Stimulated activated effector memory CD8-positive, alpha-beta T cell treated with anti-CD3 and anti-CD28 coated beads, Interleukin-12 subunit alpha, Interleukin-12 subunit beta, amount 100 ng/mL, for 72 hours (primary cell): ENCODE measurements around the gene CRYBB3.
"Not testable (repeated sequence)": the region's sequence is repeated elsewhere in the genome, so short reads cannot be mapped to it uniquely, and the experiment has no call there.

Experiments used
- ATAC-seq: fragments of 150-1000 bp; cut with Tn5 transposase; 2 replicates; pipeline ENCODE4 v1.10.0; 2021
- DNase-seq, 2 donors: peaks; one replicate each; pipeline ENCODE4 v3.0.0; 2021 to 2022; ENCODE audit warnings: low spot score in 2 of 2
- H3K27ac Mint-ChIP-seq: one replicate; pipeline ENCODE4 v1.8.0; 2022; ENCODE audit warnings: mild to moderate bottlenecking, mixed read lengths
- H3K36me3 Mint-ChIP-seq: one replicate; pipeline ENCODE4 v1.8.0; 2022; ENCODE audit warnings: mild to moderate bottlenecking, mixed read lengths
- H3K4me1 Mint-ChIP-seq: one replicate; pipeline ENCODE4 v1.8.0; 2022; ENCODE audit warnings: mixed read lengths
- H3K4me3 Mint-ChIP-seq: one replicate; pipeline ENCODE4 v1.8.0; 2022; ENCODE audit warnings: mild to moderate bottlenecking, mixed read lengths
- H3K9me3 Mint-ChIP-seq: one replicate; pipeline ENCODE4 v1.8.0; 2022; ENCODE audit warnings: mixed read lengths

Gene CRYBB3

GRCh38 chr22:25187469-25187868 lies 12.2 kb upstream of the CRYBB3 start:
- Mint-ChIP-seq H3K27ac (no peak overlapping the region), H3K4me1 (no peaks in the 10 kb centered on the region), H3K9me3 (no peaks in the 10 kb centered on the region), H3K4me3 (no peak overlapping the region), H3K36me3 (peaks cover 7% of the 10 kb centered on the region)
- DNase-seq: no peak
- ATAC-seq: no peak

DNA sequence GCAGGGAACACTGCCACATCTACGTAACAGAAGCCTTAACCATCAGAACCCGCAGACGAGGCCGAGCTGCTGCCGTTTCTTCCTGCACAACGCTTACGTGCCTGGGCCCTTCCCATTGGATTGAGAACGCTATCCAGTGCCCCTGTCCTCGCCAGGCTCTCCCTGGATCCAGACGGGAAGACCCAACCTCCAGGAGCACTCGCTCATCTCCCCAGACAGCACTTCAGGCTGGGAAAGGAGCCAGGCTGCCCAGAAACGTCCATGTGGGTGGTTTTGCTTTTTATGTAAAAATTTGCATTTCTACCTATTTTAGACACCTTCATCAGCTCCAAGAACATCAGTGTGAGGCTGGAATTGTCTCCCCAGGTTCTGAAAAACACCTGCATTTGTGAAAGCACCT lies 7.3 kb upstream of the CRYBB3 start:
- no peak for DNase-seq
- H3K9me3 Mint-ChIP-seq: no peaks in the 10 kb centered on the region
- no peak overlapping the region for H3K4me3 Mint-ChIP-seq
- H3K36me3 Mint-ChIP-seq: no peaks in the 10 kb centered on the region
- no peaks in the 10 kb centered on the region for H3K4me1 Mint-ChIP-seq
- no peak overlapping the region for H3K27ac Mint-ChIP-seq
- ATAC-seq: no peak

GRCh38 chr22:25193130-25193529 lies 6.5 kb upstream of the CRYBB3 start:
- ATAC-seq (no peak), DNase-seq (no peak)
- H3K36me3 Mint-ChIP-seq: no peaks in the 10 kb centered on the region
- H3K9me3 Mint-ChIP-seq: no peaks in the 10 kb centered on the region
- H3K4me1 Mint-ChIP-seq: no peaks in the 10 kb centered on the region
- no peak overlapping the region for H3K4me3 Mint-ChIP-seq
- H3K27ac Mint-ChIP-seq: no peak overlapping the region

GRCh38 chr22:25193548-25193947 lies 6.1 kb upstream of the CRYBB3 start:
- no peaks in the 10 kb centered on the region for H3K4me1 Mint-ChIP-seq
- no peaks in the 10 kb centered on the region for H3K9me3 Mint-ChIP-seq
- no peak overlapping the region for H3K4me3 Mint-ChIP-seq
- no peak for ATAC-seq
- no peak for DNase-seq
- H3K36me3 Mint-ChIP-seq: no peaks in the 10 kb centered on the region
- H3K27ac Mint-ChIP-seq: no peak overlapping the region

GRCh38 chr22:25196326-25196725 lies 3.3 kb upstream of the CRYBB3 start:
- Mint-ChIP-seq H3K27ac (no peak overlapping the region), H3K36me3 (no peaks in the 10 kb centered on the region), H3K4me1 (no peaks in the 10 kb centered on the region), H3K4me3 (no peak overlapping the region), H3K9me3 (no peaks in the 10 kb centered on the region)
- ATAC-seq: no peak
- no peak for DNase-seq

GRCh38 chr22:25197340-25197739 lies 2.3 kb upstream of the CRYBB3 start:
- no peak overlapping the region for H3K4me3 Mint-ChIP-seq
- ATAC-seq (no peak), DNase-seq (no peak)
- H3K36me3 Mint-ChIP-seq: no peaks in the 10 kb centered on the region
- peaks cover 4% of the 10 kb centered on the region for H3K4me1 Mint-ChIP-seq
- H3K27ac Mint-ChIP-seq: no peak overlapping the region
- H3K9me3 Mint-ChIP-seq: no peaks in the 10 kb centered on the region

GRCh38 chr22:25200967-25201366 lies 1.3 kb downstream of the CRYBB3 start:
- Mint-ChIP-seq H3K27ac (no peak overlapping the region), H3K9me3 (no peaks in the 10 kb centered on the region), H3K36me3 (no peaks in the 10 kb centered on the region), H3K4me3 (no peak overlapping the region), H3K4me1 (peaks cover 5% of the 10 kb centered on the region)
- DNase-seq (no peak), ATAC-seq (no peak)

GRCh38 chr22:25201557-25202273 lies 2.1 kb downstream of the CRYBB3 start:
- DNase-seq: no peak
- Mint-ChIP-seq H3K4me3 (no peak overlapping the region), H3K9me3 (no peaks in the 10 kb centered on the region), H3K4me1 (peaks cover 5% of the 10 kb centered on the region), H3K36me3 (no peaks in the 10 kb centered on the region), H3K27ac (peak overlapping the region; percentile 54)
- no peak for ATAC-seq

DNA sequence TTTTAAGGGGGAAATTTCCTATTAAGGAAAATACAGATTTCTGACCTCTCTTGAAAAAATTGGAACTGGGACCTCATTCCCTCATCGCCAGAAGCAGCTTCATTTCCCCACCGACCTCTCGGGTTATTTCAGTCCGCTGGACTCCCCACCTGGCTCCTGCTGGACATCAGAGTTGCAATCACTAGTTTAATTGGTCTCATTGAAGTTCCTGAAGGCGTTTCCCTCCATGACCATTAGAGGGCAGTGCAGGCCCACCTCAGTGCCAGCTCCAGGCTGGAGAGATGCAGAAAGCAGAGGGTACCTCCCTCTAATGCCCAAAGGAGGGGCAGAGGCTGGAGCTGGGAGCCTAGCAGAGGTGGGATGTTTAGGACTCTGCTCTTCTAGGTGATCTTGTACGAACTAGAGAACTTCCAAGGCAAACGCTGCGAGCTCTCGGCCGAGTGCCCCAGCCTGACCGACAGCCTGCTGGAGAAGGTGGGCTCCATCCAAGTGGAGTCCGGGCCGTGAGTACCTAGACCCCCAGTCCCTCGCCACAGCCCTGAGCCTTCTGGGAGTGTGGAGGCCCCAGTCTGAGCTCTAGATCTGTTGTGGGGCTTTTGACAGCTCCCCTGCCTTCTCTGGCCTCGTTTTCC lies 2.7 kb downstream of the CRYBB3 start:
- peaks cover 5% of the 10 kb centered on the region for H3K4me1 Mint-ChIP-seq
- ATAC-seq (peak; percentile 56), DNase-seq (peak; percentile 50 to 80)
- H3K9me3 Mint-ChIP-seq: no peaks in the 10 kb centered on the region
- H3K27ac Mint-ChIP-seq: peak overlapping the region; percentile 54
- no peak overlapping the region for H3K4me3 Mint-ChIP-seq
- H3K36me3 Mint-ChIP-seq: no peaks in the 10 kb centered on the region

DNA sequence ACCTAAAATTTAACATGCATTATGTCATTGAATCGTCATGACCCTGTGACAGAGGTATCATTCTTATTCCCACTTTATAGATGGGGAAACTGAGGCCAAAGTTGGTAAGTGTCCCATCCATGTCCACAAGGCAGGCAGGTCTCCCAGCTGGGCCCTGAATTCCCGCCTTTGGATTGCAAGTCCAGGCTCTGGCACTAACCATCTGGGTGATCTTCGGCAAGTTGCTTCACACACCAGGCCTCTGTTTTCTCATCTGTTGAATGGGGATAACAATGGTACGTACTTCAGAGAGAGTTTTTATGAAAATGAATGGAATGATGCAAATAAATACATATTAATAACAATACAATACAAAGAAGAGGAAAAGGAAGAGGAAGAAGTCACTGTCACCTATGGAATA lies 3.4 kb downstream of the CRYBB3 start:
- ATAC-seq: no peak
- H3K4me3 Mint-ChIP-seq: no peak overlapping the region
- H3K4me1 Mint-ChIP-seq: peaks cover 5% of the 10 kb centered on the region
- no peaks in the 10 kb centered on the region for H3K36me3 Mint-ChIP-seq
- H3K27ac Mint-ChIP-seq: no peak overlapping the region
- DNase-seq: no peak
- H3K9me3 Mint-ChIP-seq: no peaks in the 10 kb centered on the region

- not testable (repeated sequence) for H3K27ac Mint-ChIP-seq, DNase-seq, H3K4me1 Mint-ChIP-seq, H3K9me3 Mint-ChIP-seq, H3K36me3 Mint-ChIP-seq, ATAC-seq, H3K4me3 Mint-ChIP-seq
Observed at GRCh38 chr22:25204547-25204946, 4.9 kb downstream of the CRYBB3 start.

GRCh38 chr22:25205847-25206246 lies 6.2 kb downstream of the CRYBB3 start:
- no peaks in the 10 kb centered on the region for H3K9me3 Mint-ChIP-seq
- no peak overlapping the region for H3K4me3 Mint-ChIP-seq
- no peak overlapping the region for H3K27ac Mint-ChIP-seq
- DNase-seq (no peak), ATAC-seq (no peak)
- H3K4me1 Mint-ChIP-seq: peaks cover 5% of the 10 kb centered on the region
- no peaks in the 10 kb centered on the region for H3K36me3 Mint-ChIP-seq

DNA sequence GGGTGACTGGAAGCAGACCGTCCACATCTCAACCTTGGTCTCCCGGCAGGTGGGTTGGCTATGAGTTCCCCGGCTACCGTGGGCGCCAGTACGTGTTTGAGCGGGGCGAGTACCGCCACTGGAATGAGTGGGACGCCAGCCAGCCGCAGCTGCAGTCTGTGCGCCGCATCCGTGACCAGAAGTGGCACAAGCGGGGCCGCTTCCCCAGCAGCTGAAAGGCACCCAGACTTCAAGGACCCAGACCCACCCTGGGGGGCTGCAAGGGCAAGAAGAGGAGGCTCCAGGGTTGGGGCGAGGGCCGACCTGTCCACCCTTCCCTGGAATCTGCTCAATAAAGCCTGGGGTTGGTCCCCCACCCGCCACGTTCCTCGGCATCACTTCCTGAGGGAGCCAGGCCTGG lies 7.3 kb downstream of the CRYBB3 start:
- H3K9me3 Mint-ChIP-seq: no peaks in the 10 kb centered on the region
- H3K4me1 Mint-ChIP-seq: peaks cover 5% of the 10 kb centered on the region
- H3K4me3 Mint-ChIP-seq: no peak overlapping the region
- DNase-seq (no peak), ATAC-seq (no peak)
- no peaks in the 10 kb centered on the region for H3K36me3 Mint-ChIP-seq
- H3K27ac Mint-ChIP-seq: no peak overlapping the region

- no peak for DNase-seq
- no peaks in the 10 kb centered on the region for H3K4me1 Mint-ChIP-seq
- no peak overlapping the region for H3K27ac Mint-ChIP-seq
- no peak overlapping the region for H3K4me3 Mint-ChIP-seq
- no peaks in the 10 kb centered on the region for H3K9me3 Mint-ChIP-seq
- H3K36me3 Mint-ChIP-seq: no peaks in the 10 kb centered on the region
- ATAC-seq: no peak
Observed at GRCh38 chr22:25207553-25208157, 8.0 kb downstream of the CRYBB3 start.

- DNase-seq (no peak), ATAC-seq (no peak)
- H3K27ac Mint-ChIP-seq: no peak overlapping the region
- H3K9me3 Mint-ChIP-seq: no peaks in the 10 kb centered on the region
- H3K4me3 Mint-ChIP-seq: no peak overlapping the region
- H3K36me3 Mint-ChIP-seq: no peaks in the 10 kb centered on the region
- no peaks in the 10 kb centered on the region for H3K4me1 Mint-ChIP-seq
Observed at GRCh38 chr22:25208328-25208727, 8.7 kb downstream of the CRYBB3 start.
